Measurements from ENCODE around the gene POLR3E. TPM values are rescaled to one million over a fixed set of nuclear protein-coding genes. Genes with fewer than 3 reads are reported as not detected.
A peak's percentile ranks its signal among the peaks of the same experiment; 100 is the strongest.

POLR3E gene
- total and polyA plus RNA-seq, 2 donors (not counting 3 experiments of a cell fraction or from before 2014, with no cell fraction given): 48.3 to 62.2 TPM

- Histone ChIP-seq H2AFZ (ENCODE audit: low read depth, low read length) (no peak overlapping the region), H3K4me3 (replicated peaks in 1 of 3; ENCODE audit: insufficient read depth in 1 of 3, low read depth in 1 of 3, low read length in 3 of 3) (no peak overlapping the region), H3K4me2 (ENCODE audit: insufficient read depth, low read length) (no peak overlapping the region), H3K36me3 (ENCODE audit: control insufficient read depth in 2 of 2, extremely low read depth in 1 of 2, insufficient read depth in 2 of 2, low read length in 2 of 2) (no peaks in the 10 kb centered on the region), H3K79me2 (ENCODE audit: control insufficient read depth, insufficient read depth, low read length) (no peaks in the 10 kb centered on the region), H3K27ac (ENCODE audit: insufficient read depth, low read depth, low read length) (no peak overlapping the region), H3K9me1 (replicated peaks; ENCODE audit: control insufficient read depth, extremely low read depth, insufficient read depth, low read length) (no peaks in the 10 kb centered on the region), H3K9ac (replicated peaks; ENCODE audit: extremely low read depth, insufficient read depth, low read length) (no peak overlapping the region), H3K27me3 (ENCODE audit: control insufficient read depth in 2 of 2, insufficient read depth in 2 of 2, low read length in 2 of 2) (no peaks in the 10 kb centered on the region), H3K9me3 (replicated peaks; ENCODE audit: control insufficient read depth, insufficient read depth, low read length) (no peaks in the 10 kb centered on the region), H3K4me1 (ENCODE audit: control insufficient read depth, extremely low read depth, insufficient read depth, low read length) (no peaks in the 10 kb centered on the region), H4K20me1 (replicated peaks; ENCODE audit: control insufficient read depth, extremely low read depth, insufficient read depth, low read length) (no peaks in the 10 kb centered on the region)
- FAIRE-seq: peak; percentile 49
- TF ChIP-seq POLR2AphosphoS5 (IDR thresholded peaks at IDR 0.05; ENCODE audit: insufficient read depth, low read depth, low read length) (no peak), GATA2 (IDR thresholded peaks at IDR 0.05; ENCODE audit: insufficient read depth, insufficient read length, low read depth, low read length) (no peak), MAX (IDR thresholded peaks at IDR 0.05; ENCODE audit: insufficient read depth, insufficient read length) (no peak), CTCF (IDR thresholded peaks at IDR 0.05; ENCODE audit: extremely low read depth in 1 of 2, insufficient read depth in 1 of 2, low read depth in 1 of 2, low read length in 2 of 2) (no peak), MYC (IDR thresholded peaks at IDR 0.05; ENCODE audit: low read depth, low read length) (no peak), EZH2 (IDR thresholded peaks at IDR 0.05; ENCODE audit: borderline replicate concordance, low read depth, low read length, severe bottlenecking) (no peak)
- no TSS peak for BruUV-seq (replicated peaks)
- dilution Hi-C loops (cut with MboI; ENCODE audit: extremely low pct_ligation_motif_present, low sequenced_read_pairs) (no loop called here), intact Hi-C loops (cut with micrococcal nuclease) (no loop called here)
- ChIA-PET CTCF (interaction anchor here (0.6 to 1.3 kb wide), 3 partner anchors 10 to 22 kb away, joined by 3 to 4 read pairs (median 4); no protein-coding TSS in a partner anchor), POLR2A (no interaction called here)
- peak; percentile 10 for DNase-seq (ENCODE audit: low read depth, low spot score)
These were observed 84.2 kb downstream of the POLR3E start for GRCh38 chr16:22381392-22381791.
